HFFc6 (cell line): Measurements from ENCODE around the gene KIT. TPM values are rescaled to one million over a fixed set of nuclear protein-coding genes. Genes with fewer than 3 reads are reported as not detected.

Source experiments
- DNase-seq: peaks from one replicate; pipeline ENCODE4 v3.0.0-alpha.2; 2018
- H3K27ac Mint-ChIP-seq: 2 replicates; pipeline ENCODE4 v1.8.0; 2020; ENCODE audit warnings: mild to moderate bottlenecking, mixed read lengths
- H3K27me3 Mint-ChIP-seq: 2 replicates; pipeline ENCODE4 v1.8.0; 2021; ENCODE audit warnings: mild to moderate bottlenecking, moderate library complexity, mixed read lengths; ENCODE audit not compliant: insufficient read depth
- H3K36me3 Mint-ChIP-seq: 2 replicates; pipeline ENCODE4 v1.8.0; 2021; ENCODE audit warnings: low read depth, mixed read lengths
- H3K4me1 Mint-ChIP-seq: 2 replicates; pipeline ENCODE4 v1.8.0; 2020; ENCODE audit warnings: low read depth, mixed read lengths
- H3K4me3 Mint-ChIP-seq: 2 replicates; pipeline ENCODE4 v1.8.0; 2020; ENCODE audit warnings: mild to moderate bottlenecking, moderate library complexity, mixed read lengths
- H3K9me3 Mint-ChIP-seq: 2 replicates; pipeline ENCODE4 v1.8.0; 2020; ENCODE audit warnings: mild to moderate bottlenecking, mixed read lengths
- total RNA-seq, 6 experiments: library from RNA; stranded (reverse); fragmentation: NEBNext Ultra II Directional; extraction: Animal tissue kit (Norgen Biotek cat#: 25700); gene quantifications; 2 replicates in 1 of 6; 3 replicates in 5 of 6; pipeline ENCODE4 v1.2.3, GENCODE V29; 2021
- TF ChIP-seq, protein P1 (sequence below): fragments of 200-600 bp; sonication (generic); IDR thresholded peaks from 2 replicates; pipeline ENCODE4 v1.5.0; 2021; ENCODE audit warnings: antibody characterized with exemption, mild to moderate bottlenecking

The KIT gene
- total RNA-seq, 6 experiments from 2014 or later, result 0.11 to 1.2 (median 0.26) TPM

GRCh38 chr4:54714631-54715030 lies 56.9 kb downstream of the KIT start:
- H3K4me1 Mint-ChIP-seq, result no peaks in the 10 kb centered on the region
- no peaks in the 10 kb centered on the region for H3K36me3 Mint-ChIP-seq
- no peak overlapping the region for H3K4me3 Mint-ChIP-seq
- H3K27me3 Mint-ChIP-seq, result peaks cover 5% of the 10 kb centered on the region
- no peak overlapping the region for H3K27ac Mint-ChIP-seq
- no peak for DNase-seq
- H3K9me3 Mint-ChIP-seq, result no peaks in the 10 kb centered on the region
- TF ChIP-seq, protein P1, sequence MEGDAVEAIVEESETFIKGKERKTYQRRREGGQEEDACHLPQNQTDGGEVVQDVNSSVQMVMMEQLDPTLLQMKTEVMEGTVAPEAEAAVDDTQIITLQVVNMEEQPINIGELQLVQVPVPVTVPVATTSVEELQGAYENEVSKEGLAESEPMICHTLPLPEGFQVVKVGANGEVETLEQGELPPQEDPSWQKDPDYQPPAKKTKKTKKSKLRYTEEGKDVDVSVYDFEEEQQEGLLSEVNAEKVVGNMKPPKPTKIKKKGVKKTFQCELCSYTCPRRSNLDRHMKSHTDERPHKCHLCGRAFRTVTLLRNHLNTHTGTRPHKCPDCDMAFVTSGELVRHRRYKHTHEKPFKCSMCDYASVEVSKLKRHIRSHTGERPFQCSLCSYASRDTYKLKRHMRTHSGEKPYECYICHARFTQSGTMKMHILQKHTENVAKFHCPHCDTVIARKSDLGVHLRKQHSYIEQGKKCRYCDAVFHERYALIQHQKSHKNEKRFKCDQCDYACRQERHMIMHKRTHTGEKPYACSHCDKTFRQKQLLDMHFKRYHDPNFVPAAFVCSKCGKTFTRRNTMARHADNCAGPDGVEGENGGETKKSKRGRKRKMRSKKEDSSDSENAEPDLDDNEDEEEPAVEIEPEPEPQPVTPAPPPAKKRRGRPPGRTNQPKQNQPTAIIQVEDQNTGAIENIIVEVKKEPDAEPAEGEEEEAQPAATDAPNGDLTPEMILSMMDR, result no peak

- TF ChIP-seq, protein P1, result no peak
- Mint-ChIP-seq H3K4me1 (no peaks in the 10 kb centered on the region), H3K27ac (no peak overlapping the region), H3K36me3 (no peaks in the 10 kb centered on the region), H3K4me3 (no peak overlapping the region), H3K27me3 (peaks cover 5% of the 10 kb centered on the region), H3K9me3 (no peaks in the 10 kb centered on the region)
- DNase-seq, result no peak
These were observed 58.8 kb downstream of the KIT start for GRCh38 chr4:54716478-54717065.

- Mint-ChIP-seq H3K4me3 (no peak overlapping the region), H3K9me3 (no peaks in the 10 kb centered on the region), H3K27ac (no peak overlapping the region), H3K4me1 (no peaks in the 10 kb centered on the region), H3K27me3 (peaks cover 5% of the 10 kb centered on the region), H3K36me3 (no peaks in the 10 kb centered on the region)
- TF ChIP-seq, protein P1, result no peak
- no peak for DNase-seq
These were observed 59.9 kb downstream of the KIT start for GRCh38 chr4:54717694-54718093.

GRCh38 chr4:54719378-54719777 lies 61.6 kb downstream of the KIT start:
- Mint-ChIP-seq H3K4me3 (no peak overlapping the region), H3K9me3 (no peaks in the 10 kb centered on the region), H3K36me3 (no peaks in the 10 kb centered on the region), H3K4me1 (no peaks in the 10 kb centered on the region), H3K27me3 (peaks cover 5% of the 10 kb centered on the region), H3K27ac (no peak overlapping the region)
- no peak for DNase-seq
- TF ChIP-seq, protein P1, result no peak

GRCh38 chr4:54723220-54723619 lies 65.5 kb downstream of the KIT start:
- TF ChIP-seq, protein P1, result no peak
- no peak overlapping the region for H3K4me3 Mint-ChIP-seq
- no peaks in the 10 kb centered on the region for H3K27me3 Mint-ChIP-seq
- no peak for DNase-seq
- no peak overlapping the region for H3K27ac Mint-ChIP-seq
- H3K9me3 Mint-ChIP-seq, result no peaks in the 10 kb centered on the region
- no peaks in the 10 kb centered on the region for H3K4me1 Mint-ChIP-seq
- no peaks in the 10 kb centered on the region for H3K36me3 Mint-ChIP-seq

DNA sequence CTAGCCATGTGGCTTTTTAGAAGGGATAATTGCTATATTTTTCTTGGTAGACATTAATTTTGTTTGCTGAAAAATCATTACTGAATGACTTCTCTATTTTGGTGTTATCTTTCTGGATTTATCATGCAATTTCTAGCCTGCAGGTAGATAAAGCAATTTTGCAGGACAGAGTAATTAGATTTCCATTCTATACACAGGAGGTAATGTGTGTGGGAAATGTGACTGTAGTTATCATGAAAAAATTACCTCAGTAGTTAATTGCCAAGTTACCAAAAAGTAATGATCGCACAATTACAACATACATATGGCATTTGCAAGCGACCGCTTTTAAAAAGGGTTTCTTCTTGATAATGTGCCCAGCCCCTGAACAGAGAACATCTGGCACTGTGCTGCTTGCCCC lies 66.1 kb downstream of the KIT start:
- no peaks in the 10 kb centered on the region for H3K27me3 Mint-ChIP-seq
- DNase-seq, result no peak
- H3K27ac Mint-ChIP-seq, result no peak overlapping the region
- no peaks in the 10 kb centered on the region for H3K36me3 Mint-ChIP-seq
- H3K4me3 Mint-ChIP-seq, result no peak overlapping the region
- TF ChIP-seq, protein P1, result no peak
- H3K9me3 Mint-ChIP-seq, result no peaks in the 10 kb centered on the region
- no peaks in the 10 kb centered on the region for H3K4me1 Mint-ChIP-seq
